SK-N-SH treated with all-trans-retinoic acid at 6 μM for 48 hours (cell line): ENCODE results near the gene IZUMO1R.

ENCODE experiments used
- CSDC2 ChIP-seq: fragments of 250-450 bp; sonication (Bioruptor Pico); IDR thresholded peaks from 2 replicates; pipeline ENCODE4 v1.5.0; 2020; ENCODE audit warnings: mild to moderate bottlenecking, moderate library complexity
- RARB ChIP-seq: fragments of 250-450 bp; sonication (Bioruptor Pico); IDR thresholded peaks from 2 replicates; pipeline ENCODE4 v1.8.0; 2021; ENCODE audit warnings: mild to moderate bottlenecking, moderate library complexity
- ZFP30 ChIP-seq: fragments of 450-650 bp; formaldehyde crosslinking; IDR thresholded peaks from 2 replicates; pipeline ENCODE4 v1.5.0; 2022; ENCODE audit warnings: mild to moderate bottlenecking, moderate library complexity
- ZNF565 ChIP-seq: fragments of 450-650 bp; formaldehyde crosslinking; conservative IDR thresholded peaks from 2 replicates; pipeline ENCODE4 v1.5.0; 2020; ENCODE audit warnings: low read depth, mild to moderate bottlenecking, moderate library complexity
- TF ChIP-seq, protein P1 (sequence below): fragments of 250-450 bp; sonication (Bioruptor Pico); IDR thresholded peaks from 2 replicates; pipeline ENCODE4 v1.5.1; 2020; ENCODE audit warnings: low read depth, mild to moderate bottlenecking, moderate library complexity
- TF ChIP-seq, protein P2 (sequence below): fragments of 250-450 bp; sonication (Bioruptor Pico); IDR thresholded peaks from 2 replicates; pipeline ENCODE4 v1.8.0; 2021; ENCODE audit warnings: low read depth, mild to moderate bottlenecking, moderate library complexity, borderline replicate concordance

DNA sequence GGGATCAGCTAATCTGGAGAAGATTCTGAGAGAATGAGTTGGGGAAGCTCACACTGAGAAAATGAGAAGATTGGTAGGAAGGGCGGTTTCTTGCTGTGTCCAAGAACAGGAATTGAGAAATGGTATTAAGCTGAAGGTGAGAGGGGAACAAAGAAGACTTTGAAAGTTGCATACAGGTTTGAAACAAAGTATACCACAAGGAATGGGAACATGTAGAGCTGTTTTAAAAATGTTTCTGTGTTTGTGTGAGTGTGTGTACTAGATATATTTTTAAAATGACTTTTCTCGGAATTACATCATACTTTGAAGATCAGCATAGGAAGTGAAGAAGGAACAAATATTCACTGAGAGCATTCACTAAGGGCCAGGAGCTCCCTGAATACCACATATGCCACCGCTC, 24.4 kb upstream of the IZUMO1R start:
- no peak for TF ChIP-seq ZNF565
- TF ChIP-seq, protein P1, sequence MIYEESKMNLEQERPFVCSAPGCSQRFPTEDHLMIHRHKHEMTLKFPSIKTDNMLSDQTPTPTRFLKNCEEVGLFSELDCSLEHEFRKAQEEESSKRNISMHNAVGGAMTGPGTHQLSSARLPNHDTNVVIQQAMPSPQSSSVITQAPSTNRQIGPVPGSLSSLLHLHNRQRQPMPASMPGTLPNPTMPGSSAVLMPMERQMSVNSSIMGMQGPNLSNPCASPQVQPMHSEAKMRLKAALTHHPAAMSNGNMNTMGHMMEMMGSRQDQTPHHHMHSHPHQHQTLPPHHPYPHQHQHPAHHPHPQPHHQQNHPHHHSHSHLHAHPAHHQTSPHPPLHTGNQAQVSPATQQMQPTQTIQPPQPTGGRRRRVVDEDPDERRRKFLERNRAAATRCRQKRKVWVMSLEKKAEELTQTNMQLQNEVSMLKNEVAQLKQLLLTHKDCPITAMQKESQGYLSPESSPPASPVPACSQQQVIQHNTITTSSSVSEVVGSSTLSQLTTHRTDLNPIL (CRISPR knock-in tag) = no peak
- no peak for TF ChIP-seq CSDC2 (CRISPR knock-in tag)
- TF ChIP-seq, protein P2, sequence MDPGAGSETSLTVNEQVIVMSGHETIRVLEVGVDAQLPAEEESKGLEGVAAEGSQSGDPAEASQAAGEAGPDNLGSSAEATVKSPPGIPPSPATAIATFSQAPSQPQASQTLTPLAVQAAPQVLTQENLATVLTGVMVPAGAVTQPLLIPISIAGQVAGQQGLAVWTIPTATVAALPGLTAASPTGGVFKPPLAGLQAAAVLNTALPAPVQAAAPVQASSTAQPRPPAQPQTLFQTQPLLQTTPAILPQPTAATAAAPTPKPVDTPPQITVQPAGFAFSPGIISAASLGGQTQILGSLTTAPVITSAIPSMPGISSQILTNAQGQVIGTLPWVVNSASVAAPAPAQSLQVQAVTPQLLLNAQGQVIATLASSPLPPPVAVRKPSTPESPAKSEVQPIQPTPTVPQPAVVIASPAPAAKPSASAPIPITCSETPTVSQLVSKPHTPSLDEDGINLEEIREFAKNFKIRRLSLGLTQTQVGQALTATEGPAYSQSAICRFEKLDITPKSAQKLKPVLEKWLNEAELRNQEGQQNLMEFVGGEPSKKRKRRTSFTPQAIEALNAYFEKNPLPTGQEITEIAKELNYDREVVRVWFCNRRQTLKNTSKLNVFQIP (CRISPR knock-in tag) = no peak
- no peak for TF ChIP-seq RARB (CRISPR knock-in tag)
- no peak for TF ChIP-seq ZFP30 (CRISPR knock-in tag)
